Measurements from ENCODE around the gene TLE4.

Gene TLE4

DNA sequence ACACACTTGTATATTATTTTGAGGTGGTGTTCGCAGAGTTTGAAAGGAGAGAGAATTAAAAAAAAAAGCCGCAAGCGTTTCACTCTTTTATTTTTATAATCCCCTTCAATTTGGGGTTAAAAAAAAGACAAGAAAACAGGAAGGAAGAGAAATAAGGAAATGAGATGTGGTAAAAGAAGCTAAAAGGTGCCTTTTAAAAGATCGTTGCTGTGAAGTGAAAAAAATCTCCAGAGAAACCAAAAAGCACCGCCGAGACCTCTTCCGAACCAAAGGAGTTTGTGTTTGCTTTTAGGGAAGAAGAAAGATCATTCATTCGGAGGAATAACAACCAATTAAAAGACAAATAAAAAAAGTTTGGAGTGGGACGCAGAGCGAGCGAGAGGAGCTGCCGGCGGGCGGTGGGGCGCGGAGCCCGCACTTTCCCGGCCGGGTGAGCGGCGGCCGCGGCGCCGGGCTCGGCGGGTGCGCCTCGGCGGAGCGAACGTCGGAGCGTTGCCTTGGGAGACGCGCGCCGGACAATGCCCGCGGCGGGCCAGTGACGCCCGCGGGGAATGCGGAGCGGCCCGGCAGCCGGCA lies 355 bp downstream of the TLE4 start:
- peak overlapping the region; percentile 82 for H3K27ac ChIP-seq
- no peak for TF ChIP-seq ZFX (IDR thresholded peaks at IDR 0.05; ENCODE audit: borderline replicate concordance)
- TF ChIP-seq, protein P1, sequence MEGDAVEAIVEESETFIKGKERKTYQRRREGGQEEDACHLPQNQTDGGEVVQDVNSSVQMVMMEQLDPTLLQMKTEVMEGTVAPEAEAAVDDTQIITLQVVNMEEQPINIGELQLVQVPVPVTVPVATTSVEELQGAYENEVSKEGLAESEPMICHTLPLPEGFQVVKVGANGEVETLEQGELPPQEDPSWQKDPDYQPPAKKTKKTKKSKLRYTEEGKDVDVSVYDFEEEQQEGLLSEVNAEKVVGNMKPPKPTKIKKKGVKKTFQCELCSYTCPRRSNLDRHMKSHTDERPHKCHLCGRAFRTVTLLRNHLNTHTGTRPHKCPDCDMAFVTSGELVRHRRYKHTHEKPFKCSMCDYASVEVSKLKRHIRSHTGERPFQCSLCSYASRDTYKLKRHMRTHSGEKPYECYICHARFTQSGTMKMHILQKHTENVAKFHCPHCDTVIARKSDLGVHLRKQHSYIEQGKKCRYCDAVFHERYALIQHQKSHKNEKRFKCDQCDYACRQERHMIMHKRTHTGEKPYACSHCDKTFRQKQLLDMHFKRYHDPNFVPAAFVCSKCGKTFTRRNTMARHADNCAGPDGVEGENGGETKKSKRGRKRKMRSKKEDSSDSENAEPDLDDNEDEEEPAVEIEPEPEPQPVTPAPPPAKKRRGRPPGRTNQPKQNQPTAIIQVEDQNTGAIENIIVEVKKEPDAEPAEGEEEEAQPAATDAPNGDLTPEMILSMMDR (IDR thresholded peaks at IDR 0.05): no peak

DNA sequence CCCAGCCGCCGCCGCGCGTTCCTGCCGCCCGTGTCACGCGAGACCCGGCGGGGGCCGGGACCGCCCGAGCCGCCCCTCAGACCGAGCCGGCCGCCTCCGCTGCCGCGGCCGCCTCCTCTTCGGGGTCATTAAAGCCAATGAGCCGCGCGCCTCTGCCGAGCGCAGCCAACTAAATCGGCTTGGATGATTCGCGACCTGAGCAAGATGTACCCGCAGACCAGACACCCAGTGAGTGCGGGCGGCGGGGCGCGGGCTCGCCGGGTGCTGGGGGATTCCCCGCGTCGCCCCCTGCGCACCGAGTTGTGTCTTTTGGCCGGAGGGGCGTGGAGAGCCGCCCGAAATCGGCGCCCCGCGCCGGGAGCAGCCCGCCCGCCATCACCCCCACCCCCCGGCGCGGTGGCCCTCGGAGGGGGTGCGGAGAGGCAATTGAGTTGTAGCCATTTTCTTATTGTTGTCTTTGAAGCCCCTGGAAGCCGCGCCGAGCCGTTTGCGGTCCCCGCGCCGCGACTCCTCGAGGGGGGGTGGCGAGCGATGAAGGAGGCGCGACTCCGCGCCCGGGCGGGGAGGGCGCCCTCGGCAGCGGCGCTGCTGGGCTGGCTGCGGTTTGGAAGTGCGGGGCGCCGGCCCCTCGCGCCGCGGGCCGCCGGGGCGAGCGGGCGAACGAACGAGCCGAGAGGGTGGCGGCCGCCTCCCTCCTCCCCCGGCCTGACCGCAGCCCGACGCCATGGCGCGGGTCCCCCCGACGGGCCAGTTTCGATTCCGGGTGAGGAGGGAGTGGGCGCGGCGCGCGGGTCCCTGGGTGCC lies 1.0 kb downstream of the TLE4 start:
- TF ChIP-seq ZFX (IDR thresholded peaks at IDR 0.05; ENCODE audit: borderline replicate concordance): no peak
- TF ChIP-seq, protein P1 (IDR thresholded peaks at IDR 0.05): peak; percentile 31; the same call in 1 of the 2 replicates
- H3K27ac ChIP-seq: peak overlapping the region; percentile 82

DNA sequence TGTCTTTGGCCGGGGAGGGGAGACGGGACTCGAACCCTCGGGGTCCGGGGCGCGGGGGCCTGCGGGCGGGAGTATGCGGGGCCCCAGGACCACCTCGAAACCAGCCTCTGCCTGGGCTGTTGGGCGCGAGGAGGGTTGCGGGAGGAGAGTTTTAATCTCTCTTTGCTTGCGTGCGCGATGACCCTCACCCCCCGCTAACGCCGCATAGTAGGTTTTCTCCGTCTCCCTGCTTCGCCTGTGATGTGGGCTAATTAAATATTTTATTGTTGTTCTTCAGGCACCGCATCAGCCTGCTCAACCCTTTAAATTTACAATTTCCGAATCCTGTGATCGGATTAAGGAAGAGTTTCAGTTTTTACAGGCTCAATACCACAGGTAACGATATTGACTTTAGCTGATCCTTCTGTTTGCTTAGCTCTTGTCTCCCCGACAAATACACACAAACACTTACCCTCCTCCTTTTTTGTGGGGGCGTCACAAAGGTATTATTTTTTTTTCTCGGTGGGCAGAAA lies 1.7 kb downstream of the TLE4 start:
- no peak overlapping the region for H3K27ac ChIP-seq
- no peak for TF ChIP-seq ZFX (IDR thresholded peaks at IDR 0.05; ENCODE audit: borderline replicate concordance)
- TF ChIP-seq, protein P1 (IDR thresholded peaks at IDR 0.05): no peak

DNA sequence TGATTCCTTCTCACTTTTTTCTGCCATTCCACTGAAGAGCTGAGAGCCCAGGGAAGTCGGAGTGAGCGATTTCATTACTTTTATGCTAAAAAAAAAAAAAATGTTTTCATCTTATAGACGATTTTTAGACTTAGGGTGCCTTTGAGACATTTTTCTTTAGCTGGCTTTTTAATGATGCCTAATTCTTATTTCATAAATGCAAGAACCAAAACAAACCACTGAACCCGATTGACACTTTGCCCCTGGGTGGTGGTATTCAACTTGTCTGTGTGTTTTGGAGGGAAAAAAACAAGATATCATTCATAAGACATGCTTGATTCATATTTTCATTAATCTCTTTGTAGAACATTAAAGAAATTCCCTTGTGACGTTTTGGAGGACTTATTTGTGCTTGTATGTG lies 2.4 kb downstream of the TLE4 start:
- H3K27ac ChIP-seq: no peak overlapping the region
- TF ChIP-seq ZFX (IDR thresholded peaks at IDR 0.05; ENCODE audit: borderline replicate concordance): no peak
- TF ChIP-seq, protein P1 (IDR thresholded peaks at IDR 0.05): no peak

DNA sequence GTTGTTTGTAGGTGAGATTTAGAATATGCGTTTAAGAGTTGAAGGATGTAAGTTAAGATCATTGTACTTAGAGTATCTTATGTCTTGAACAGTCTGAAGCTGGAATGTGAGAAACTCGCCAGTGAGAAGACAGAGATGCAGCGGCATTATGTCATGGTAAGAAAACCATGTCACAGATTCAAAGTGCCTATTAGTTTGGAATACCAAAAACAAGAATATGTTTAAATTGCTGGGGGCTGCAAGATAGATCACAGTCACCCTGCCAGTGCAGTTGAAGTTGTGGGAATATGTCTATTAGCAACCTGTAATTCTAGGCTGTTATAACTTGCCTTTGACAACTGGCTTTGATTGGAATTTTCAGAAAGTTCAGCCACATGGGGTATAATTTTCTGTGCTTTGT lies 3.0 kb downstream of the TLE4 start:
- TF ChIP-seq ZFX (IDR thresholded peaks at IDR 0.05; ENCODE audit: borderline replicate concordance): no peak
- TF ChIP-seq, protein P1 (IDR thresholded peaks at IDR 0.05): no peak
- no peak overlapping the region for H3K27ac ChIP-seq

DNA sequence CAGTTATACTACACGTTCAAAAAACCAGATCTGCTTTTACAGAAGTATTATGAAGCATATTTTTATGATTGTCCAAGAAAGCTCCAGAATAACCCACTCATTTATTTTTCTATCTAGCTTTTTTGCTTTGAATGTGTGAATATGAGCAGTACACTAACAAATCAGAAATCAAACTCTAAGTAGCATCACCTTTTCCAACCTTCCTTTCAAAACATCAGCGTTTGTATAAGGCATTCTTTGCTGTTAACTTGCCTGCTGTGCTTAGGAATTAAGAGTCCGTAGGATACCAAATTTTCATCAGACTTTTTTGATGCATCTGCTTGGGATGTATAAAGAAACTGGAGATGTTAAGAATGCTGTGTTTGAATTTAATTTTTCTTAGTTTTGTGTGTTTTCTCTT lies 3.8 kb downstream of the TLE4 start:
- TF ChIP-seq, protein P1 (IDR thresholded peaks at IDR 0.05): no peak
- no peak for TF ChIP-seq ZFX (IDR thresholded peaks at IDR 0.05; ENCODE audit: borderline replicate concordance)
- no peak overlapping the region for H3K27ac ChIP-seq
